Endodermal cell (in vitro differentiated cells): ENCODE data around the gene GNAO1. TPM values are rescaled to one million over a fixed set of nuclear protein-coding genes. Genes with fewer than 3 reads are reported as not detected.

Source experiments
- DNase-seq: peaks from one replicate; pipeline ENCODE4 v3.0.0-alpha.2; 2017
- H3K27ac ChIP-seq: 2 replicates; pipeline ENCODE4 v1.5.1; 2013; ENCODE audit warnings: mild to moderate bottlenecking, low read depth, low read length, moderate library complexity
- H3K27me3 ChIP-seq: 2 replicates; pipeline ENCODE4 v1.6.1; 2013; ENCODE audit warnings: mild to moderate bottlenecking, low read length, moderate library complexity; ENCODE audit not compliant: insufficient read depth, control insufficient read depth, poor library complexity, severe bottlenecking
- H3K36me3 ChIP-seq: 2 replicates; pipeline ENCODE4 v1.7.0; 2013; ENCODE audit warnings: mild to moderate bottlenecking, low read length, moderate library complexity; ENCODE audit not compliant: control insufficient read depth, insufficient read depth
- H3K4me1 ChIP-seq: one replicate; pipeline ENCODE4 v1.7.0; 2013; ENCODE audit warnings: low read length; ENCODE audit not compliant: control insufficient read depth, insufficient read depth
- H3K4me3 ChIP-seq: 2 replicates; pipeline ENCODE4 v1.5.1; 2013; ENCODE audit warnings: mild to moderate bottlenecking, low read length, moderate library complexity
- H3K9ac ChIP-seq: 2 replicates; pipeline ENCODE4 v1.6.1; 2013; ENCODE audit warnings: mild to moderate bottlenecking, low read length, moderate library complexity; ENCODE audit not compliant: poor library complexity, severe bottlenecking; ENCODE audit errors: extremely low read depth
- H3K9me3 ChIP-seq: 2 replicates; pipeline ENCODE4 v1.6.1; 2013; ENCODE audit warnings: mild to moderate bottlenecking, low read length, moderate library complexity; ENCODE audit not compliant: control insufficient read depth
- H3K27ac Mint-ChIP-seq: 2 replicates; pipeline ENCODE4 v1.8.0; 2020; ENCODE audit warnings: mixed read lengths
- H3K27me3 Mint-ChIP-seq: 2 replicates; pipeline ENCODE4 v1.8.0; 2021; ENCODE audit warnings: mild to moderate bottlenecking, mixed read lengths; ENCODE audit not compliant: insufficient read depth
- H3K36me3 Mint-ChIP-seq: 2 replicates; pipeline ENCODE4 v1.8.0; 2020; ENCODE audit warnings: low read depth, mixed read lengths
- H3K4me1 Mint-ChIP-seq: 2 replicates; pipeline ENCODE4 v1.8.0; 2020; ENCODE audit warnings: mixed read lengths
- H3K4me3 Mint-ChIP-seq: 2 replicates; pipeline ENCODE4 v1.8.0; 2020; ENCODE audit warnings: mild to moderate bottlenecking, moderate library complexity, mixed read lengths
- H3K9me3 Mint-ChIP-seq: 2 replicates; pipeline ENCODE4 v1.8.0; 2020; ENCODE audit warnings: mild to moderate bottlenecking, mixed read lengths
- WGBS, 2 experiments: methylation state at CpG; one replicate each; pipeline versions ENCODE4 v1.1.5 to v1.1.7; 2013; ENCODE audit warnings: missing lambda C conversion rate in 2 of 2, mixed read lengths in 1 of 2; ENCODE audit not compliant: insufficient coverage in 1 of 2, insufficient read length in 1 of 2; 5-methylcytosine and 5-hydroxymethylcytosine counted together
- total RNA-seq, 2 donors: library from RNA; stranded (reverse); fragmentation: NEBNext Ultra II Directional in 1 of 2; extraction: Animal tissue kit (Norgen Biotek cat#: 25700) in 1 of 2; gene quantifications; 2 replicates in 1 of 2; 3 replicates in 1 of 2; pipeline ENCODE4 v1.2.1, GENCODE V29; 2021
- TF ChIP-seq, protein P1 (sequence below): fragments of 200-600 bp; sonication (generic); conservative IDR thresholded peaks from 2 replicates; pipeline ENCODE4 v1.5.0; 2021; ENCODE audit warnings: antibody characterized with exemption, mild to moderate bottlenecking

The GNAO1 gene
- total RNA-seq, 2 donors from 2014 or later = 2.7 to 7.1 TPM

DNA sequence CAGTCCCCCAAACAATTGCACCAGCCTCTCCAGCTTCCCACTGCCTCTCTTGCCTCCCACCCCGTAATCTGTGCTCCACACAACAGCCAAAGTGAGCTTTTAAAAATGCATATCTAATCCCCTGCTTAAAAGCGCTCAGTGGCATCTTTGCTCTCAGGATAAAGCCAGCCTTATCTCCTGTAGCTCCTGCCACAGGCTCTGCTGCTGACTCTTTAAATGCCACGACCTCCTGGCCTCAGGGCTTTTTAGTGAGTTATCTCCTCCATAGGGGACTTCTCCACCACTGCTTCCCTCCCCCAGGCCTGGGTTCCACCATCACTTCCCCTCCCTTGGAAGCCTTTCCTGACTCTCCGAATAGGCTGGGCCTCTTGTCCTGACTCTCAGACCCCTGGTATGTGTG is 98.6 kb downstream of the GNAO1 start:
- Mint-ChIP-seq H3K9me3 (no peaks in the 10 kb centered on the region), H3K36me3 (no peaks in the 10 kb centered on the region), H3K4me1 (peaks cover 28% of the 10 kb centered on the region), H3K27ac (no peak overlapping the region), H3K4me3 (no peak overlapping the region), H3K27me3 (peaks cover 99% of the 10 kb centered on the region)
- Histone ChIP-seq H3K4me1 (peaks cover 14% of the 10 kb centered on the region), H3K9me3 (no peaks in the 10 kb centered on the region), H3K27me3 (peaks cover 95% of the 10 kb centered on the region), H3K9ac (no peak overlapping the region), H3K36me3 (no peaks in the 10 kb centered on the region), H3K27ac (no peak overlapping the region), H3K4me3 (no peak overlapping the region)
- TF ChIP-seq, protein P1, sequence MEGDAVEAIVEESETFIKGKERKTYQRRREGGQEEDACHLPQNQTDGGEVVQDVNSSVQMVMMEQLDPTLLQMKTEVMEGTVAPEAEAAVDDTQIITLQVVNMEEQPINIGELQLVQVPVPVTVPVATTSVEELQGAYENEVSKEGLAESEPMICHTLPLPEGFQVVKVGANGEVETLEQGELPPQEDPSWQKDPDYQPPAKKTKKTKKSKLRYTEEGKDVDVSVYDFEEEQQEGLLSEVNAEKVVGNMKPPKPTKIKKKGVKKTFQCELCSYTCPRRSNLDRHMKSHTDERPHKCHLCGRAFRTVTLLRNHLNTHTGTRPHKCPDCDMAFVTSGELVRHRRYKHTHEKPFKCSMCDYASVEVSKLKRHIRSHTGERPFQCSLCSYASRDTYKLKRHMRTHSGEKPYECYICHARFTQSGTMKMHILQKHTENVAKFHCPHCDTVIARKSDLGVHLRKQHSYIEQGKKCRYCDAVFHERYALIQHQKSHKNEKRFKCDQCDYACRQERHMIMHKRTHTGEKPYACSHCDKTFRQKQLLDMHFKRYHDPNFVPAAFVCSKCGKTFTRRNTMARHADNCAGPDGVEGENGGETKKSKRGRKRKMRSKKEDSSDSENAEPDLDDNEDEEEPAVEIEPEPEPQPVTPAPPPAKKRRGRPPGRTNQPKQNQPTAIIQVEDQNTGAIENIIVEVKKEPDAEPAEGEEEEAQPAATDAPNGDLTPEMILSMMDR = no peak
- DNase-seq = peak; percentile 79
- 21 to 29% methylated on average over 3 to 4 of the region's 4 CpGs for WGBS, 2 experiments

DNA sequence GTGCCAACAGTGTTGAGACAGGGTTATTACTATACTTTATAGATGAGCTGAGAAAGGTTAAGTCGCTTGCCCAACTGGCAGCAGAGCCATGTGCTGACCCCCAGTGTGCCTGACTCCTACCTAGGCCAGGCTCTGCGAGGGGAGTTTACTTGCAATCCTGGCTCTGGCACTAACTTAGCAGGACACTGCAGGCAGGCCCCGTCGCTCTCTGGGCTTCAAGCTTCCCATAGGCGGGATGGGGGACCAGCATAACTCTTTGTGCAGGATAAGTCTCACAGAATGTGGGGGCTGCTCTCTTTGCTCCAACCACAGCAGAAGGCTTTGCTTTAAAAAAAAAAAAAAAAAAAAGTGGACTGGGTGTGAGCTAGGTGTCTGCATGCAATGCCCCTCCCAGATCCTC is 102.7 kb downstream of the GNAO1 start:
- Histone ChIP-seq H3K4me3 (no peak overlapping the region), H3K9me3 (no peaks in the 10 kb centered on the region), H3K4me1 (peaks cover 11% of the 10 kb centered on the region), H3K27ac (no peak overlapping the region), H3K9ac (no peak overlapping the region), H3K27me3 (peaks cover 71% of the 10 kb centered on the region), H3K36me3 (no peaks in the 10 kb centered on the region)
- no peak for DNase-seq
- Mint-ChIP-seq H3K4me3 (no peak overlapping the region), H3K27me3 (peaks cover 91% of the 10 kb centered on the region), H3K27ac (no peak overlapping the region), H3K36me3 (no peaks in the 10 kb centered on the region), H3K9me3 (no peaks in the 10 kb centered on the region), H3K4me1 (peaks cover 32% of the 10 kb centered on the region)
- 94 to 95% methylated on average over 5 of the region's 5 CpGs for WGBS, 2 experiments
- TF ChIP-seq, protein P1 = no peak

- no peaks in the 10 kb centered on the region for H3K36me3 Mint-ChIP-seq
- H3K27ac Mint-ChIP-seq = no peak overlapping the region
- H3K4me3 Mint-ChIP-seq = no peak overlapping the region
- no peak for DNase-seq
- H3K9ac ChIP-seq = no peak overlapping the region
- no peaks in the 10 kb centered on the region for H3K9me3 ChIP-seq
- H3K27me3 Mint-ChIP-seq = peaks cover 88% of the 10 kb centered on the region
- peak overlapping the region; percentile 40 for H3K27ac ChIP-seq
- peaks cover 67% of the 10 kb centered on the region for H3K27me3 ChIP-seq
- peaks cover 6% of the 10 kb centered on the region for H3K4me1 ChIP-seq
- H3K36me3 ChIP-seq = no peaks in the 10 kb centered on the region
- H3K9me3 Mint-ChIP-seq = no peaks in the 10 kb centered on the region
- H3K4me1 Mint-ChIP-seq = peaks cover 26% of the 10 kb centered on the region
- H3K4me3 ChIP-seq = no peak overlapping the region
- 71% methylated on average over 2 of the region's 2 CpGs; no CpG with 5 or more reads in 1 of the 2 experiments for WGBS, 2 experiments
- TF ChIP-seq, protein P1 = no peak
Measured at GRCh38 chr16:56294579-56294978, 103.3 kb downstream of the GNAO1 start.
